H1 (cell line): Measurements from ENCODE around the gene IGBP1.

Experiments
- ATF3 ChIP-seq: IDR thresholded peaks from 2 replicates; pipeline ENCODE4 v1.6.1; 2011; ENCODE audit warnings: low read depth, mild to moderate bottlenecking, low read length; ENCODE audit not compliant: insufficient read depth
- BCL11A ChIP-seq, 2 experiments: IDR thresholded peaks; one replicate each; pipeline ENCODE4 v1.6.1; 2011; ENCODE audit warnings: low read depth in 2 of 2, low read length in 2 of 2, mild to moderate bottlenecking in 2 of 2
- CHD2 ChIP-seq: IDR thresholded peaks from 2 replicates; pipeline ENCODE4 v1.6.1; 2012; ENCODE audit warnings: low read length, improper control_type of control experiment
- CTBP2 ChIP-seq: IDR thresholded peaks from 2 replicates; pipeline ENCODE4 v1.7.0; 2011; ENCODE audit warnings: borderline replicate concordance, mild to moderate bottlenecking, moderate library complexity, mixed read lengths, low read length; ENCODE audit not compliant: insufficient read depth, insufficient read length
- CTCF ChIP-seq, 3 experiments: IDR thresholded peaks; 1 replicate in 2 of 3; 2 replicates in 1 of 3; pipeline versions ENCODE4 v1.5.1 to v1.6.1; 2011; ENCODE audit warnings: low read length in 3 of 3, mild to moderate bottlenecking in 3 of 3, inconsistent platforms in 2 of 3, low read depth in 1 of 3, moderate library complexity in 1 of 3; ENCODE audit not compliant: insufficient read depth in 1 of 3; ENCODE audit errors: control extremely low read depth in 1 of 3
- EZH2 ChIP-seq: fragments of 200-600 bp; sonication (generic); IDR thresholded peaks from 2 replicates; pipeline ENCODE4 v1.7.1; 2012; ENCODE audit warnings: low read depth, mild to moderate bottlenecking, moderate library complexity, low read length, inconsistent platforms; ENCODE audit not compliant: severe bottlenecking
- JUN ChIP-seq: IDR thresholded peaks from 2 replicates; pipeline ENCODE4 v1.6.1; 2011; ENCODE audit warnings: low read depth, mild to moderate bottlenecking, improper control_type of control experiment, low read length
- KDM1A ChIP-seq: fragments of 200-600, 300-600 bp; sonication (generic); IDR thresholded peaks from 2 replicates; pipeline ENCODE4 v1.7.1; 2016; ENCODE audit warnings: mild to moderate bottlenecking, low read length, borderline replicate concordance
- MAX ChIP-seq: IDR thresholded peaks from 2 replicates; pipeline ENCODE4 v1.6.1; 2012; ENCODE audit warnings: inconsistent platforms
- POLR2A ChIP-seq, 2 experiments: IDR thresholded peaks; 1 replicate in 1 of 2; 2 replicates in 1 of 2; pipeline ENCODE4 v1.6.1; 2011; ENCODE audit warnings: low read depth in 2 of 2, low read length in 2 of 2, mild to moderate bottlenecking in 2 of 2; ENCODE audit errors: control extremely low read depth in 1 of 2
- RXRA ChIP-seq: IDR thresholded peaks from 2 replicates; pipeline ENCODE4 v1.6.1; 2011; ENCODE audit warnings: low read depth, mild to moderate bottlenecking, low read length, moderate library complexity; ENCODE audit not compliant: insufficient read depth
- YY1 ChIP-seq: IDR thresholded peaks from 2 replicates; pipeline ENCODE4 v1.6.1; 2011; ENCODE audit warnings: low read depth, mild to moderate bottlenecking, low read length

- TF ChIP-seq CTCF (IDR thresholded peaks at IDR 0.05; ENCODE audit: control extremely low read depth in 1 of 3, insufficient read depth in 1 of 3, low read depth in 1 of 3, low read length in 3 of 3) (no peak), EZH2 (no peak), CTBP2 (no peak), MAX (no peak), POLR2A (IDR thresholded peaks at IDR 0.05; ENCODE audit: control extremely low read depth in 1 of 2, low read depth in 2 of 2, low read length in 2 of 2) (no peak), RXRA (no peak), YY1 (no peak), CHD2 (no peak), KDM1A (no peak), ATF3 (no peak), JUN (no peak), BCL11A (IDR thresholded peaks at IDR 0.05; ENCODE audit: low read depth in 2 of 2, low read length in 2 of 2) (no peak)
Observed at GRCh38 chrX:70201732-70202131, 68.5 kb downstream of the IGBP1 start.
